ENCODE results near the gene SORL1.

GRCh38 chr11:121654843-121655536 is 202.9 kb downstream of the SORL1 start:
- TF ChIP-seq CREB1 (IDR thresholded peaks at IDR 0.05) (no peak), CREB1 (CRISPR knock-in tag; IDR thresholded peaks at IDR 0.05) (no peak), EP300 (IDR thresholded peaks at IDR 0.05; ENCODE audit: low read depth in 2 of 2, low read length in 2 of 2) (peak in 1 of 2 experiments; percentile 53; a peak in 1 of 4 replicates), EP300 (CRISPR knock-in tag; IDR thresholded peaks at IDR 0.05; ENCODE audit: borderline replicate concordance) (peak; percentile 24; the same call in 1 of the 2 replicates), AKAP8 (CRISPR knock-in tag; IDR thresholded peaks at IDR 0.05) (no peak), POLR2AphosphoS2 (IDR thresholded peaks at IDR 0.05; ENCODE audit: low read depth, low read length) (no peak), KLF9 (CRISPR knock-in tag; IDR thresholded peaks at IDR 0.05; ENCODE audit: low read depth) (no peak), CTCF (CRISPR knock-in tag; IDR thresholded peaks at IDR 0.05) (no peak), KDM6A (CRISPR knock-in tag; IDR thresholded peaks at IDR 0.05; ENCODE audit: low read depth) (no peak), NR2F2 (IDR thresholded peaks at IDR 0.05; ENCODE audit: borderline replicate concordance, low read depth) (no peak), TBP (CRISPR knock-in tag; IDR thresholded peaks at IDR 0.05) (no peak), CHD4 (IDR thresholded peaks at IDR 0.05; ENCODE audit: borderline replicate concordance, low read length) (no peak), ZNF841 (CRISPR knock-in tag; IDR thresholded peaks at IDR 0.05; ENCODE audit: borderline replicate concordance) (no peak), YY1 (IDR thresholded peaks at IDR 0.05; ENCODE audit: insufficient read depth, insufficient replicate concordance, low read depth, low read length) (no peak)

Measured in HepG2 (cell line).